Neural cell (in vitro differentiated cells): ENCODE data around the gene IFT80. TPM values are rescaled to one million over a fixed set of nuclear protein-coding genes. Genes with fewer than 3 reads are reported as not detected.

Experiments
- H2AFZ ChIP-seq: fragments of 200-600, 300-800 bp; sonication (generic), shearing (Covaris generic); 2 replicates; pipeline ENCODE4 v1.6.0; 2014; ENCODE audit warnings: low read depth, mild to moderate bottlenecking, antibody characterized with exemption, low read length, moderate library complexity
- H3F3A ChIP-seq: fragments of 200-600 bp; shearing (Covaris generic); 2 replicates; pipeline ENCODE4 v1.6.1; 2016; ENCODE audit warnings: mild to moderate bottlenecking, moderate library complexity, mixed read lengths, antibody characterized with exemption, low read length; ENCODE audit not compliant: insufficient read depth, poor library complexity, severe bottlenecking
- H3K27ac ChIP-seq: fragments of 200-600, 300-800 bp; sonication (generic), shearing (Covaris generic); 2 replicates; pipeline ENCODE4 v1.5.1; 2014; ENCODE audit warnings: mild to moderate bottlenecking, low read length, moderate library complexity
- H3K27me3 ChIP-seq: fragments of 300-800, 200-600 bp; sonication (generic), shearing (Covaris generic); 2 replicates; pipeline ENCODE4 v1.6.0; 2014; ENCODE audit warnings: mild to moderate bottlenecking, low read depth, low read length, moderate library complexity; ENCODE audit not compliant: insufficient read depth
- H3K36me3 ChIP-seq: fragments of 300-800, 200-600 bp; sonication (generic), shearing (Covaris generic); 2 replicates; pipeline ENCODE4 v1.5.1; 2014; ENCODE audit warnings: mild to moderate bottlenecking, antibody characterized with exemption, low read length, moderate library complexity; ENCODE audit not compliant: insufficient read depth
- H3K4me2 ChIP-seq: fragments of 300-800, 200-600 bp; sonication (generic), shearing (Covaris generic); 2 replicates; pipeline ENCODE4 v1.6.0; 2014; ENCODE audit warnings: mild to moderate bottlenecking, low read length
- H3K4me3 ChIP-seq: fragments of 300-800, 200-600 bp; sonication (generic), shearing (Covaris generic); 2 replicates; pipeline ENCODE4 v1.5.1; 2014; ENCODE audit warnings: mild to moderate bottlenecking, low read length, moderate library complexity
- H3K79me2 ChIP-seq: fragments of 200-600 bp; shearing (Covaris generic); replicated peaks from 2 replicates; pipeline ENCODE4 v1.6.0; 2014; ENCODE audit warnings: mild to moderate bottlenecking, low read length, moderate library complexity; ENCODE audit not compliant: insufficient read depth
- H3K9ac ChIP-seq: fragments of 300-800, 200-600 bp; sonication (generic), shearing (Covaris generic); 2 replicates; pipeline ENCODE4 v1.6.1; 2016; ENCODE audit warnings: mild to moderate bottlenecking, low read length, mixed read lengths
- H3K9me2 ChIP-seq: fragments of 200-600 bp; shearing (Covaris generic); 2 replicates; pipeline ENCODE4 v1.6.1; 2016; ENCODE audit warnings: mild to moderate bottlenecking, low read length, mixed read lengths; ENCODE audit not compliant: insufficient read depth
- H3K9me3 ChIP-seq: fragments of 200-600, 300-800 bp; sonication (generic), shearing (Covaris generic); 2 replicates; pipeline ENCODE4 v1.6.1; 2016; ENCODE audit warnings: mild to moderate bottlenecking, mixed run types, low read length, moderate library complexity, mixed read lengths
- H4K20me1 ChIP-seq: fragments of 200-600 bp; shearing (Covaris generic); 2 replicates; pipeline ENCODE4 v1.6.1; 2016; ENCODE audit warnings: mild to moderate bottlenecking, mixed run types; ENCODE audit not compliant: insufficient read depth
- CTCF ChIP-seq: fragments of 450-650 bp; IDR thresholded peaks from 2 replicates; pipeline ENCODE4 v1.5.1; 2014; ENCODE audit warnings: antibody characterized with exemption, mild to moderate bottlenecking, moderate library complexity; ENCODE audit not compliant: poor library complexity, severe bottlenecking
- EP300 ChIP-seq: fragments of 450-650 bp; conservative IDR thresholded peaks from 2 replicates; pipeline ENCODE4 v1.6.1; 2014; ENCODE audit warnings: antibody characterized with exemption, mild to moderate bottlenecking, moderate library complexity; ENCODE audit not compliant: poor library complexity, severe bottlenecking
- EZH2 ChIP-seq: fragments of 200-600, 300-800 bp; shearing (Covaris generic), sonication (generic); IDR thresholded peaks from 2 replicates; pipeline ENCODE4 v1.6.1; 2014; ENCODE audit warnings: antibody characterized with exemption, low read length, borderline replicate concordance, mild to moderate bottlenecking; ENCODE audit not compliant: insufficient read depth, poor library complexity, severe bottlenecking
- MXI1 ChIP-seq: fragments of 450-650 bp; conservative IDR thresholded peaks from 2 replicates; pipeline ENCODE4 v1.6.1; 2014; ENCODE audit warnings: antibody characterized with exemption, mild to moderate bottlenecking; ENCODE audit not compliant: poor library complexity, severe bottlenecking
- POLR2AphosphoS5 ChIP-seq: IDR thresholded peaks from 2 replicates; pipeline ENCODE4 v1.6.1; 2012
- RAD21 ChIP-seq: fragments of 450-650 bp; conservative IDR thresholded peaks from 2 replicates; pipeline ENCODE4 v1.6.1; 2014; ENCODE audit warnings: antibody characterized with exemption, mild to moderate bottlenecking, moderate library complexity
- REST ChIP-seq: IDR thresholded peaks from 2 replicates; pipeline ENCODE4 v1.6.1; 2012; ENCODE audit warnings: borderline replicate concordance
- SMC3 ChIP-seq: fragments of 450-650 bp; conservative IDR thresholded peaks from 2 replicates; pipeline ENCODE4 v1.6.1; 2014; ENCODE audit warnings: antibody characterized with exemption, mild to moderate bottlenecking, moderate library complexity; ENCODE audit not compliant: poor library complexity
- TAF1 ChIP-seq: IDR thresholded peaks from 2 replicates; pipeline ENCODE4 v1.6.1; 2012; ENCODE audit warnings: low read depth
- polyA plus RNA-seq: library from polyadenylated mRNA; depleted of rRNA; stranded (reverse); fragments of >200 nt; gene quantifications from 2 replicates; pipeline ENCODE4 v1.2.3, GENCODE V29; 2014

Gene IFT80
- polyA plus RNA-seq, 1 donor from 2014 or later = 59.9 TPM

GRCh38 chr3:160447544-160447943 is 48.5 kb upstream of the IFT80 start (continued):
- no peak for TF ChIP-seq EP300

DNA sequence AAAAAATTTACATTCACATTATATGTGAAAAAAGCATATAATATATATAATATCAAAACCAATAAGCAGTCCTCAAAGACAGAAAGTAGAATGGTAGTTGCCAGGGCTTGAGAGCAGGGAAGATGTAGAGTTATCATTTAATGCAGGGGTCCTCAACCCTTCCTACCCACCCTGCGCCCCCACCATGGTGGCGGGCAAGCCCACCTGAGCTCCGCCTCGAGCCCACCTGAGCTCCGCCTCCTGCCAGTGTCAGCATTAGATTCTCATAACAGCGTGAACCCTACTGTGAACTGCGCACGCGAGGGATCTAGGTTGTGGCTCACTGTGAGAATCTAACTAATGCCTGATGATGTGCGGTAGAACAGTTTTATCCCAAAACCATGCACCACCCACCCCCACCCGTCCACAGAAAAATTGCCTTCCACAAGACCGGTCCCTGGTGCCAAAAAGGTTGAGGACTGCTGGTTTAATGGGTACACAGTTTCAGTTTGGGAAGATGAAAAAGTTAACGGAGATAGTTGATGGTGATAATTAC is 47.6 kb upstream of the IFT80 start:
- H2AFZ ChIP-seq = no peak overlapping the region
- H4K20me1 ChIP-seq = no peaks in the 10 kb centered on the region
- no peaks in the 10 kb centered on the region for H3K9me2 ChIP-seq
- no peaks in the 10 kb centered on the region for H3F3A ChIP-seq
- peaks cover 43% of the 10 kb centered on the region for H3K79me2 ChIP-seq
- no peak overlapping the region for H3K27ac ChIP-seq
- no peak overlapping the region for H3K9ac ChIP-seq
- H3K4me2 ChIP-seq = no peak overlapping the region
- TF ChIP-seq MXI1 (no peak), EZH2 (no peak), RAD21 (no peak), SMC3 (no peak), REST (no peak), EP300 (no peak), CTCF (no peak), TAF1 (no peak), POLR2AphosphoS5 (no peak)
- H3K9me3 ChIP-seq = no peaks in the 10 kb centered on the region
- H3K4me3 ChIP-seq = no peak overlapping the region
- H3K27me3 ChIP-seq = no peaks in the 10 kb centered on the region
- H3K36me3 ChIP-seq = no peaks in the 10 kb centered on the region

DNA sequence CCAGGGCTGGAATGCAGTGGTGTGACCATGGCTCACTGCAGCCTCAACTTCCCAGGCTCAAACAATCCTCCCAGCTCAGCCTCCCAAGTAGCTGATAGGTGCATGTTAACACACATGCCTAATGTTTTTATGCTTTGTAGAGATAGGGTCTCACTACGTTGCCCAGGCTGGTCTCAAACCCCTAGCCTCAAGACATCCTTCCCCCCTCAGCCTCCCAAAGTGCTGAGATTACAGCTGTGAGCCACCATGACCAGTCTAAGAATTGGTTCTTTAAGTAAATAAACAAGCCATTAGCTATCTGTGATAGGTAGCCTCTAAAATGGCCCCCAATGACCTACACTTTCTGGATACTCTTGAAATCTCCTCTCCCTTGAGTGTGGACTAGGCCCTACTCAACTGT is 46.8 kb upstream of the IFT80 start:
- H3K4me2 ChIP-seq = no peak overlapping the region
- no peaks in the 10 kb centered on the region for H3K9me2 ChIP-seq
- H3K27ac ChIP-seq = no peak overlapping the region
- no peaks in the 10 kb centered on the region for H3K27me3 ChIP-seq
- no peak overlapping the region for H3K4me3 ChIP-seq
- no peaks in the 10 kb centered on the region for H3K36me3 ChIP-seq
- H3K9me3 ChIP-seq = no peaks in the 10 kb centered on the region
- H3F3A ChIP-seq = no peaks in the 10 kb centered on the region
- H4K20me1 ChIP-seq = no peaks in the 10 kb centered on the region
- peaks cover 43% of the 10 kb centered on the region for H3K79me2 ChIP-seq
- no peak overlapping the region for H3K9ac ChIP-seq
- TF ChIP-seq SMC3 (no peak), CTCF (no peak), EP300 (no peak)
- H2AFZ ChIP-seq = no peak overlapping the region
